ENCODE data around the gene HCRTR2.

The HCRTR2 gene

DNA sequence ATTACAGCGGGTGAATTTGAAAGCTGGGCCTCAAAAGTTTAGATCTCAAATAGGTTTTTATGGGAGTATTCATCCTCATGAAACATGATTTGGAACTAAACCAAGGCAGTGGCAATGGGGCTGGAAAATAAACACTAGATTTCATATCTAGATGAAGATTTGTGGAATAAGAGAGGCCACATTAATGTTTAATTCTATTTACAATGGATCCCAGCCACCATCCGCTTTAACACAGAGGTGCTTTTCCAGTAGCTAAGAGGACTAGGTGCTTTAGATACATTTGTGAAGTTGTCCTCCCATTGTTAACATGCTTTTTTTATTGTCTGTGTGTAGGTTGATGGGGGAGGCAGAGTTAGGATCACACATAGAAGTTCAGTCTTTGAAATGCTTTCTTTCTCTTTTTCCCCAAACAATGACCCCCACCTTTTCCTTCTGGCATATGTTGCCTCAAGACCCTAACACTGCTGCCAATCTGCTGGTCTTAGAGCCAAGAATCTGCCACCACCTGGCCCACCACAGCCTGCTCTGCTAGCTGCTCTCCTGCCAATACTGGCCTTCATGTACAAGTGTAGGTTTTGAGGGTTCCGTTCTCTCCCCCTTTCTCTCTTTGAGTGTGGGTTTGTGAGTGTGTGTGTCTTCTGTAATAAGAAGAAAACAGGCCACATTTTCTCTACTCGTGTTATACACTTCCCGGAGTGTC lies 125.1 kb downstream of the HCRTR2 start:
- DNase-seq (no peak), ATAC-seq (ENCODE audit: insufficient read depth, low read depth) (no peak)
- Histone ChIP-seq H2AFZ (ENCODE audit: low read depth, low read length) (no peak overlapping the region; the same call in 1 of the 2 replicates), H3K9me3 (ENCODE audit: insufficient read depth, low read length, severe bottlenecking) (no peaks in the 10 kb centered on the region), H3K4me2 (ENCODE audit: insufficient read depth, low read length) (no peak overlapping the region), H3K4me3 (ENCODE audit: low read depth in 1 of 2, low read length in 2 of 2) (no peak overlapping the region), H4K20me1 (ENCODE audit: insufficient read depth, low read length) (no peaks in the 10 kb centered on the region), H3K79me2 (ENCODE audit: insufficient read depth, low read length) (no peaks in the 10 kb centered on the region), H3K27me3 (ENCODE audit: insufficient read depth, low read length, poor library complexity) (no peaks in the 10 kb centered on the region), H3K27ac (ENCODE audit: low read length) (no peak overlapping the region), H3K9ac (ENCODE audit: low read depth, low read length) (no peak overlapping the region), H3K4me1 (ENCODE audit: insufficient read depth, low read length) (no peaks in the 10 kb centered on the region), H3K36me3 (ENCODE audit: insufficient read depth, low read length) (no peaks in the 10 kb centered on the region)
- TF ChIP-seq, protein P1, sequence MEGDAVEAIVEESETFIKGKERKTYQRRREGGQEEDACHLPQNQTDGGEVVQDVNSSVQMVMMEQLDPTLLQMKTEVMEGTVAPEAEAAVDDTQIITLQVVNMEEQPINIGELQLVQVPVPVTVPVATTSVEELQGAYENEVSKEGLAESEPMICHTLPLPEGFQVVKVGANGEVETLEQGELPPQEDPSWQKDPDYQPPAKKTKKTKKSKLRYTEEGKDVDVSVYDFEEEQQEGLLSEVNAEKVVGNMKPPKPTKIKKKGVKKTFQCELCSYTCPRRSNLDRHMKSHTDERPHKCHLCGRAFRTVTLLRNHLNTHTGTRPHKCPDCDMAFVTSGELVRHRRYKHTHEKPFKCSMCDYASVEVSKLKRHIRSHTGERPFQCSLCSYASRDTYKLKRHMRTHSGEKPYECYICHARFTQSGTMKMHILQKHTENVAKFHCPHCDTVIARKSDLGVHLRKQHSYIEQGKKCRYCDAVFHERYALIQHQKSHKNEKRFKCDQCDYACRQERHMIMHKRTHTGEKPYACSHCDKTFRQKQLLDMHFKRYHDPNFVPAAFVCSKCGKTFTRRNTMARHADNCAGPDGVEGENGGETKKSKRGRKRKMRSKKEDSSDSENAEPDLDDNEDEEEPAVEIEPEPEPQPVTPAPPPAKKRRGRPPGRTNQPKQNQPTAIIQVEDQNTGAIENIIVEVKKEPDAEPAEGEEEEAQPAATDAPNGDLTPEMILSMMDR (IDR thresholded peaks at IDR 0.05; ENCODE audit: borderline replicate concordance, extremely low read depth, low read length, poor library complexity, severe bottlenecking), result no peak
- TF ChIP-seq EZH2 (IDR thresholded peaks at IDR 0.05; ENCODE audit: borderline replicate concordance, low read depth, low read length, severe bottlenecking), result no peak

DNA sequence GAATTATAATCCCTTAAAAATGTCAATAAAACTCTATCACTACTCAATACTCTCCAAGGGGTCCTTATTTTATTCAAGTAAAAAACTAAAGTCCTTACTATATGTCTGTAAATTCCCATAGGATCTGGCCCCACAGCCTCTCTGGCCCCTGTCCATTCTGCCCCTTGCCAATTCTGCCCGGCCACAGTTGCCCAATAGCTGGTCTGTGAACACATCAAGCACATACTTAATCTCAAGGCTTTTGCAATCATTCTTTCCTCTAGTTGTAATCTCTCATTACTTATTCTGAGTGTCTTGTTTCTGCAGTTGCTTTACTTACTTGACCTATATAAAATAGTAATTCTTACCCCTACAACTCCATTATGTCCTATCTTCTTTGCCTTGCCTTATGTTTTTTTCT lies 130.4 kb downstream of the HCRTR2 start:
- H3K9ac ChIP-seq (ENCODE audit: low read depth, low read length), result no peak overlapping the region
- no peaks in the 10 kb centered on the region for H3K9me3 ChIP-seq (ENCODE audit: insufficient read depth, low read length, severe bottlenecking)
- ATAC-seq (ENCODE audit: insufficient read depth, low read depth) (no peak), DNase-seq (no peak)
- H3K4me1 ChIP-seq (ENCODE audit: insufficient read depth, low read length), result no peaks in the 10 kb centered on the region
- no peak overlapping the region for H3K4me3 ChIP-seq (ENCODE audit: low read depth in 1 of 2, low read length in 2 of 2)
- no peaks in the 10 kb centered on the region for H3K27me3 ChIP-seq (ENCODE audit: insufficient read depth, low read length, poor library complexity)
- no peaks in the 10 kb centered on the region for H4K20me1 ChIP-seq (ENCODE audit: insufficient read depth, low read length)
- no peak overlapping the region for H3K4me2 ChIP-seq (ENCODE audit: insufficient read depth, low read length)
- H2AFZ ChIP-seq (ENCODE audit: low read depth, low read length), result no peak overlapping the region
- no peaks in the 10 kb centered on the region for H3K79me2 ChIP-seq (ENCODE audit: insufficient read depth, low read length)
- H3K36me3 ChIP-seq (ENCODE audit: insufficient read depth, low read length), result no peaks in the 10 kb centered on the region
- no peak overlapping the region for H3K27ac ChIP-seq (ENCODE audit: low read length)
- TF ChIP-seq, protein P1 (IDR thresholded peaks at IDR 0.05; ENCODE audit: borderline replicate concordance, extremely low read depth, low read length, poor library complexity, severe bottlenecking), result no peak
- TF ChIP-seq EZH2 (IDR thresholded peaks at IDR 0.05; ENCODE audit: borderline replicate concordance, low read depth, low read length, severe bottlenecking), result no peak

DNA sequence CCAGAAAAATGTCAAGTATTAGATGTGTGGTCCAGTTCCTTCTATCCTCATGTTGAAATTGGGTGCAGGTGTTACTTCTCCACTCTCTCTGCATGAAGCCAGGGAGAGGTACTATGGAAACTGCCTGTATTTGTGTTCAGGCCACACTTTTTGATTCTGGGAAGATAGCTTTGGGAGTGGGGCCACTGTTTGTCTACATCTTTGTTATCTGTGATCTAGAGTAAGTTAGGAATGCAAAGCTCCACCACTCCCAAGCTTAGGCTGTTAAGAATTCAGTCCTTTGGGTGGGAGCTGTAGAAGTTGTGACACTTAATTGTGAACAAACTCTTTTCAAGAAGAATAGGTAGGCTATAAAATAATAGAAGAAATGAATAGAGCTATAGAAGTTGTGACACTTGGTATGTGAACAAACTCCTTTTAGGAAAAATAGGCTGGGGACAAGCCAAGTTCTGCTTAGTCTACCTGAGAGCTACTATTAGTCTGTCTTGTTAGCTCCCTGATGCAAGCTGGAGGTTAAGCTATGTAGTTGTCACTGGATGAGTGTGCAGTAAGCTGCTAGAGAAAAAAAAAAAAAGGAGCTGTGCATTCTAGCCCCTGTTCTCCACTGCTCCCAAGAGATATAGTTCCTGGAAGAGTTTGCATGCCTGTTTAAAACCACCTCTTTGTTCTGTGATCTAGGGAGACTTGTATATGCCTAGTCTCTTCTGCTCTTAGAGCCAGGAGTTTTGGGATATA lies 145.8 kb downstream of the HCRTR2 start:
- ATAC-seq (ENCODE audit: insufficient read depth, low read depth), result no peak
- no peak for DNase-seq
- Histone ChIP-seq H4K20me1 (ENCODE audit: insufficient read depth, low read length) (no peaks in the 10 kb centered on the region), H3K4me3 (ENCODE audit: low read depth in 1 of 2, low read length in 2 of 2) (no peak overlapping the region), H3K27me3 (ENCODE audit: insufficient read depth, low read length, poor library complexity) (no peaks in the 10 kb centered on the region), H3K4me2 (ENCODE audit: insufficient read depth, low read length) (no peak overlapping the region), H3K9me3 (ENCODE audit: insufficient read depth, low read length, severe bottlenecking) (no peaks in the 10 kb centered on the region), H2AFZ (ENCODE audit: low read depth, low read length) (no peak overlapping the region), H3K79me2 (ENCODE audit: insufficient read depth, low read length) (no peaks in the 10 kb centered on the region), H3K4me1 (ENCODE audit: insufficient read depth, low read length) (no peaks in the 10 kb centered on the region), H3K9ac (ENCODE audit: low read depth, low read length) (no peak overlapping the region), H3K27ac (ENCODE audit: low read length) (no peak overlapping the region), H3K36me3 (ENCODE audit: insufficient read depth, low read length) (no peaks in the 10 kb centered on the region)
- TF ChIP-seq, protein P1 (IDR thresholded peaks at IDR 0.05; ENCODE audit: borderline replicate concordance, extremely low read depth, low read length, poor library complexity, severe bottlenecking), result no peak
- TF ChIP-seq EZH2 (IDR thresholded peaks at IDR 0.05; ENCODE audit: borderline replicate concordance, low read depth, low read length, severe bottlenecking), result no peak
